ENCODE results near the gene KRTAP1-4. TPM values are rescaled to one million over a fixed set of nuclear protein-coding genes. Genes with fewer than 3 reads are reported as not detected.

Gene KRTAP1-4
- total and polyA plus RNA-seq, 2 donors (not counting 3 experiments of a cell fraction or from before 2014, with no cell fraction given): not detected

DNA sequence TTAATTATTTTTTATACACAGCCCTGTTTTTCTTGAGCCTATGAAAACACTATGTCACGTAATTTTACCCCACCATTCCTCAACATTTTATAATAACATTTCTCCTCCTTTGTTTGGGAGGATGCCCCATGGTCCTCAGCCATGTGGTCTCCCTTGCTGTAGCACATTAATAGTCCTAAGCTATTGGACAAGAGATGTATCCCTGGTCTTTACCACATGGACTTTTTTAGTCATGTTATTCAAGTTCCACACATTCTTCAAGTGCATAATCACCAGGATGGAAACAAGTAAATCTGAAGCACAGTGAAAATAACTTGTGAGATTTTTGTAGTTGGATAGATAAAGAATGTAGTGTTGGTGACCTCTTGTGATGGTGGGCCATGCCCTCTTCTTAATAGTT lies 32.0 kb upstream of the KRTAP1-4 start:
- Histone ChIP-seq H3K4me2 (ENCODE audit: insufficient read depth, low read length) (no peak overlapping the region), H3K9me3 (replicated peaks; ENCODE audit: control insufficient read depth, insufficient read depth, low read length) (no peaks in the 10 kb centered on the region), H3K4me1 (ENCODE audit: control insufficient read depth, extremely low read depth, insufficient read depth, low read length) (no peaks in the 10 kb centered on the region), H3K79me2 (ENCODE audit: control insufficient read depth, insufficient read depth, low read length) (no peaks in the 10 kb centered on the region), H3K4me3 (replicated peaks in 1 of 3; ENCODE audit: insufficient read depth in 1 of 3, low read depth in 1 of 3, low read length in 3 of 3) (no peak overlapping the region), H3K27me3 (ENCODE audit: control insufficient read depth in 2 of 2, insufficient read depth in 2 of 2, low read length in 2 of 2) (peaks cover 6 to 12% of the 10 kb centered on the region in 2 experiments), H3K27ac (ENCODE audit: insufficient read depth, low read depth, low read length) (no peak overlapping the region), H3K9me1 (replicated peaks; ENCODE audit: control insufficient read depth, extremely low read depth, insufficient read depth, low read length) (no peaks in the 10 kb centered on the region), H3K9ac (replicated peaks; ENCODE audit: extremely low read depth, insufficient read depth, low read length) (no peak overlapping the region), H2AFZ (ENCODE audit: low read depth, low read length) (no peak overlapping the region), H4K20me1 (replicated peaks; ENCODE audit: control insufficient read depth, extremely low read depth, insufficient read depth, low read length) (no peaks in the 10 kb centered on the region), H3K36me3 (ENCODE audit: control insufficient read depth in 2 of 2, extremely low read depth in 1 of 2, insufficient read depth in 2 of 2, low read length in 2 of 2) (no peaks in the 10 kb centered on the region)
- FAIRE-seq (no peak), DNase-seq (ENCODE audit: low read depth, low spot score) (no peak)
- POLR2A ChIA-PET: no interaction called here
- BruUV-seq (replicated peaks): no TSS peak
- intact Hi-C loops (cut with micrococcal nuclease): no loop called here
- CTCF ChIA-PET: interaction anchor here (1.5 kb wide), 1 partner anchor 153 kb away, joined by 3 read pairs; no protein-coding TSS in a partner anchor
- TF ChIP-seq EZH2 (IDR thresholded peaks at IDR 0.05; ENCODE audit: borderline replicate concordance, low read depth, low read length, severe bottlenecking): no peak
- TF ChIP-seq GATA2 (IDR thresholded peaks at IDR 0.05; ENCODE audit: insufficient read depth, insufficient read length, low read depth, low read length): no peak
- no peak for TF ChIP-seq JUN (IDR thresholded peaks at IDR 0.05; ENCODE audit: borderline replicate concordance, insufficient read depth, insufficient read length, low read depth)
- no peak for TF ChIP-seq MYC (IDR thresholded peaks at IDR 0.05; ENCODE audit: low read depth, low read length)
- TF ChIP-seq, protein P1, sequence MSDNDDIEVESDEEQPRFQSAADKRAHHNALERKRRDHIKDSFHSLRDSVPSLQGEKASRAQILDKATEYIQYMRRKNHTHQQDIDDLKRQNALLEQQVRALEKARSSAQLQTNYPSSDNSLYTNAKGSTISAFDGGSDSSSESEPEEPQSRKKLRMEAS (IDR thresholded peaks at IDR 0.05; ENCODE audit: insufficient read depth, insufficient read length): no peak
- no peak for TF ChIP-seq POLR2AphosphoS5 (IDR thresholded peaks at IDR 0.05; ENCODE audit: insufficient read depth, low read depth, low read length)
- TF ChIP-seq FOS (IDR thresholded peaks at IDR 0.05; ENCODE audit: borderline replicate concordance, insufficient read depth, low read length): no peak
- no peak for TF ChIP-seq POLR2A (IDR thresholded peaks at IDR 0.05; ENCODE audit: low read depth, low read length)
- TF ChIP-seq, protein P2, sequence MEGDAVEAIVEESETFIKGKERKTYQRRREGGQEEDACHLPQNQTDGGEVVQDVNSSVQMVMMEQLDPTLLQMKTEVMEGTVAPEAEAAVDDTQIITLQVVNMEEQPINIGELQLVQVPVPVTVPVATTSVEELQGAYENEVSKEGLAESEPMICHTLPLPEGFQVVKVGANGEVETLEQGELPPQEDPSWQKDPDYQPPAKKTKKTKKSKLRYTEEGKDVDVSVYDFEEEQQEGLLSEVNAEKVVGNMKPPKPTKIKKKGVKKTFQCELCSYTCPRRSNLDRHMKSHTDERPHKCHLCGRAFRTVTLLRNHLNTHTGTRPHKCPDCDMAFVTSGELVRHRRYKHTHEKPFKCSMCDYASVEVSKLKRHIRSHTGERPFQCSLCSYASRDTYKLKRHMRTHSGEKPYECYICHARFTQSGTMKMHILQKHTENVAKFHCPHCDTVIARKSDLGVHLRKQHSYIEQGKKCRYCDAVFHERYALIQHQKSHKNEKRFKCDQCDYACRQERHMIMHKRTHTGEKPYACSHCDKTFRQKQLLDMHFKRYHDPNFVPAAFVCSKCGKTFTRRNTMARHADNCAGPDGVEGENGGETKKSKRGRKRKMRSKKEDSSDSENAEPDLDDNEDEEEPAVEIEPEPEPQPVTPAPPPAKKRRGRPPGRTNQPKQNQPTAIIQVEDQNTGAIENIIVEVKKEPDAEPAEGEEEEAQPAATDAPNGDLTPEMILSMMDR (IDR thresholded peaks at IDR 0.05; ENCODE audit: extremely low read depth in 1 of 2, insufficient read depth in 1 of 2, low read depth in 1 of 2, low read length in 2 of 2): no peak
- dilution Hi-C loops (cut with MboI; ENCODE audit: extremely low pct_ligation_motif_present, low sequenced_read_pairs): no loop called here

All from endothelial cell of umbilical vein (primary cell).